Measurements from ENCODE around the gene HOXD1.

HOXD1 gene

DNA sequence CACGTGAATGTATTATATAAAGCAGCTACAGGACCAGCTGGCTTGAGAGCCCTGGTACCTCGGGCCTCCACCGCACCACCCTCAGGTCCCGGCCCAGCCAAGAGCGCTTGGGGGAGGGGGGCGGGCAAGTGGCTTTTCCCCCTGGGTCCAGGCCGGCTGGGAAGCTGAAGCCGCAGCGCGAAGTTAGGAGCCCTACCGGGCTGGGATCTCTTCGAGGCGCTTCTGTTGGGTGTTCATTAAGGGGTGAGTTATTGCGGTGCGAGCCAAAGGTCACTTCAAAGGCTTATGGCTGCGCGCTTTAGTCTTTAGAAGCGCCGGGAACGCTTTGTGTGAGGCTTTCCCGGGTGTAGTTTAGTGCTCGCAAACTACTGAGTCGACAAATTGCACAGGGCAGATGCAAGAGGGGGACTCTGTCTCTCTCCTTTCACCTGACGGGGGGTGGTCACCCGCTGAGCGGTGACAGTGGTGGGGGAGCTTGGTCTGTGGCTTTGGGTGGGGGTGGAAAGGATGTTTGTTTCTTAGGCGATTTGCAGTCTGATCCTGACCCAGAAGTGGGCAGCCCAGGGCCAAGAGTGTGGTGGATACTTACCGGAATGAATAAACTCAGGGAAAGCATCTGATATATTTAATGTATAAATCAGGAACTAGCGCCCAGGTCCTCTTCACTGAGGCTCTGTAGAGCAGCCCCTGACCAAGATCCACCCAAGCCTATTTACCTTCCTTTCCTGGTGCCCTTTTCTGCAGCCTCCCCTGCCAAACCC is 25.4 kb upstream of the HOXD1 start:
- Histone ChIP-seq H2AFZ (ENCODE audit: low read depth, low read length) (no peak overlapping the region), H3K9ac (ENCODE audit: low read depth, low read length) (no peak overlapping the region), H3K4me3 (ENCODE audit: low read depth in 1 of 2, low read length in 2 of 2) (no peak overlapping the region), H3K27me3 (ENCODE audit: insufficient read depth, low read length, poor library complexity) (peaks cover 3% of the 10 kb centered on the region), H3K4me1 (ENCODE audit: insufficient read depth, low read length) (no peaks in the 10 kb centered on the region), H3K27ac (ENCODE audit: low read length) (no peak overlapping the region), H4K20me1 (ENCODE audit: insufficient read depth, low read length) (no peaks in the 10 kb centered on the region), H3K9me3 (ENCODE audit: insufficient read depth, low read length, severe bottlenecking) (no peaks in the 10 kb centered on the region), H3K36me3 (ENCODE audit: insufficient read depth, low read length) (no peaks in the 10 kb centered on the region), H3K79me2 (ENCODE audit: insufficient read depth, low read length) (no peaks in the 10 kb centered on the region), H3K4me2 (ENCODE audit: insufficient read depth, low read length) (no peak overlapping the region)
- TF ChIP-seq EZH2 (IDR thresholded peaks at IDR 0.05; ENCODE audit: borderline replicate concordance, low read depth, low read length, severe bottlenecking): no peak
- TF ChIP-seq, protein P1, sequence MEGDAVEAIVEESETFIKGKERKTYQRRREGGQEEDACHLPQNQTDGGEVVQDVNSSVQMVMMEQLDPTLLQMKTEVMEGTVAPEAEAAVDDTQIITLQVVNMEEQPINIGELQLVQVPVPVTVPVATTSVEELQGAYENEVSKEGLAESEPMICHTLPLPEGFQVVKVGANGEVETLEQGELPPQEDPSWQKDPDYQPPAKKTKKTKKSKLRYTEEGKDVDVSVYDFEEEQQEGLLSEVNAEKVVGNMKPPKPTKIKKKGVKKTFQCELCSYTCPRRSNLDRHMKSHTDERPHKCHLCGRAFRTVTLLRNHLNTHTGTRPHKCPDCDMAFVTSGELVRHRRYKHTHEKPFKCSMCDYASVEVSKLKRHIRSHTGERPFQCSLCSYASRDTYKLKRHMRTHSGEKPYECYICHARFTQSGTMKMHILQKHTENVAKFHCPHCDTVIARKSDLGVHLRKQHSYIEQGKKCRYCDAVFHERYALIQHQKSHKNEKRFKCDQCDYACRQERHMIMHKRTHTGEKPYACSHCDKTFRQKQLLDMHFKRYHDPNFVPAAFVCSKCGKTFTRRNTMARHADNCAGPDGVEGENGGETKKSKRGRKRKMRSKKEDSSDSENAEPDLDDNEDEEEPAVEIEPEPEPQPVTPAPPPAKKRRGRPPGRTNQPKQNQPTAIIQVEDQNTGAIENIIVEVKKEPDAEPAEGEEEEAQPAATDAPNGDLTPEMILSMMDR (IDR thresholded peaks at IDR 0.05; ENCODE audit: borderline replicate concordance, extremely low read depth, low read length, poor library complexity, severe bottlenecking): no peak
- ATAC-seq (ENCODE audit: insufficient read depth, low read depth) (no peak), DNase-seq (no peak)

GRCh38 chr2:176163672-176164056 is 24.8 kb upstream of the HOXD1 start:
- Histone ChIP-seq H3K27ac (ENCODE audit: low read length) (no peak overlapping the region), H2AFZ (ENCODE audit: low read depth, low read length) (no peak overlapping the region), H3K4me2 (ENCODE audit: insufficient read depth, low read length) (no peak overlapping the region), H3K27me3 (ENCODE audit: insufficient read depth, low read length, poor library complexity) (peaks cover 3% of the 10 kb centered on the region), H3K36me3 (ENCODE audit: insufficient read depth, low read length) (no peaks in the 10 kb centered on the region), H3K9ac (ENCODE audit: low read depth, low read length) (no peak overlapping the region), H3K4me3 (ENCODE audit: low read depth in 1 of 2, low read length in 2 of 2) (no peak overlapping the region), H4K20me1 (ENCODE audit: insufficient read depth, low read length) (no peaks in the 10 kb centered on the region), H3K9me3 (ENCODE audit: insufficient read depth, low read length, severe bottlenecking) (no peaks in the 10 kb centered on the region), H3K4me1 (ENCODE audit: insufficient read depth, low read length) (no peaks in the 10 kb centered on the region), H3K79me2 (ENCODE audit: insufficient read depth, low read length) (no peaks in the 10 kb centered on the region)
- no peak for DNase-seq
- ATAC-seq (ENCODE audit: insufficient read depth, low read depth): no peak
- no peak for TF ChIP-seq EZH2 (IDR thresholded peaks at IDR 0.05; ENCODE audit: borderline replicate concordance, low read depth, low read length, severe bottlenecking)
- TF ChIP-seq, protein P1 (IDR thresholded peaks at IDR 0.05; ENCODE audit: borderline replicate concordance, extremely low read depth, low read length, poor library complexity, severe bottlenecking): no peak

- ATAC-seq (ENCODE audit: insufficient read depth, low read depth) (no peak), DNase-seq (no peak)
- Histone ChIP-seq H3K4me1 (ENCODE audit: insufficient read depth, low read length) (no peaks in the 10 kb centered on the region), H3K9ac (ENCODE audit: low read depth, low read length) (no peak overlapping the region), H3K9me3 (ENCODE audit: insufficient read depth, low read length, severe bottlenecking) (no peaks in the 10 kb centered on the region), H4K20me1 (ENCODE audit: insufficient read depth, low read length) (no peaks in the 10 kb centered on the region), H3K36me3 (ENCODE audit: insufficient read depth, low read length) (no peaks in the 10 kb centered on the region), H2AFZ (ENCODE audit: low read depth, low read length) (no peak overlapping the region), H3K27ac (ENCODE audit: low read length) (no peak overlapping the region), H3K4me2 (ENCODE audit: insufficient read depth, low read length) (no peak overlapping the region), H3K4me3 (ENCODE audit: low read depth in 1 of 2, low read length in 2 of 2) (no peak overlapping the region), H3K79me2 (ENCODE audit: insufficient read depth, low read length) (no peaks in the 10 kb centered on the region), H3K27me3 (ENCODE audit: insufficient read depth, low read length, poor library complexity) (peaks cover 3% of the 10 kb centered on the region)
- TF ChIP-seq, protein P1 (IDR thresholded peaks at IDR 0.05; ENCODE audit: borderline replicate concordance, extremely low read depth, low read length, poor library complexity, severe bottlenecking): no peak
- TF ChIP-seq EZH2 (IDR thresholded peaks at IDR 0.05; ENCODE audit: borderline replicate concordance, low read depth, low read length, severe bottlenecking): no peak
These were observed 24.3 kb upstream of the HOXD1 start for GRCh38 chr2:176164201-176164600.

Measured in DND-41 (cell line).